Endodermal cell (in vitro differentiated cells): ENCODE data around the gene HACE1. TPM values are rescaled to one million over a fixed set of nuclear protein-coding genes. Genes with fewer than 3 reads are reported as not detected.
"Not testable (repeated sequence)": the region's sequence is repeated elsewhere in the genome, so short reads cannot be mapped to it uniquely, and the experiment has no call there.

Source experiments
- DNase-seq: peaks from one replicate; pipeline ENCODE4 v3.0.0-alpha.2; 2017
- H3K27ac ChIP-seq: 2 replicates; pipeline ENCODE4 v1.5.1; 2013; ENCODE audit warnings: mild to moderate bottlenecking, low read depth, low read length, moderate library complexity
- H3K27me3 ChIP-seq: 2 replicates; pipeline ENCODE4 v1.6.1; 2013; ENCODE audit warnings: mild to moderate bottlenecking, low read length, moderate library complexity; ENCODE audit not compliant: insufficient read depth, control insufficient read depth, poor library complexity, severe bottlenecking
- H3K36me3 ChIP-seq: 2 replicates; pipeline ENCODE4 v1.7.0; 2013; ENCODE audit warnings: mild to moderate bottlenecking, low read length, moderate library complexity; ENCODE audit not compliant: control insufficient read depth, insufficient read depth
- H3K4me1 ChIP-seq: one replicate; pipeline ENCODE4 v1.7.0; 2013; ENCODE audit warnings: low read length; ENCODE audit not compliant: control insufficient read depth, insufficient read depth
- H3K4me3 ChIP-seq: 2 replicates; pipeline ENCODE4 v1.5.1; 2013; ENCODE audit warnings: mild to moderate bottlenecking, low read length, moderate library complexity
- H3K9ac ChIP-seq: 2 replicates; pipeline ENCODE4 v1.6.1; 2013; ENCODE audit warnings: mild to moderate bottlenecking, low read length, moderate library complexity; ENCODE audit not compliant: poor library complexity, severe bottlenecking; ENCODE audit errors: extremely low read depth
- H3K9me3 ChIP-seq: 2 replicates; pipeline ENCODE4 v1.6.1; 2013; ENCODE audit warnings: mild to moderate bottlenecking, low read length, moderate library complexity; ENCODE audit not compliant: control insufficient read depth
- H3K27ac Mint-ChIP-seq: 2 replicates; pipeline ENCODE4 v1.8.0; 2020; ENCODE audit warnings: mixed read lengths
- H3K27me3 Mint-ChIP-seq: 2 replicates; pipeline ENCODE4 v1.8.0; 2021; ENCODE audit warnings: mild to moderate bottlenecking, mixed read lengths; ENCODE audit not compliant: insufficient read depth
- H3K36me3 Mint-ChIP-seq: 2 replicates; pipeline ENCODE4 v1.8.0; 2020; ENCODE audit warnings: low read depth, mixed read lengths
- H3K4me1 Mint-ChIP-seq: 2 replicates; pipeline ENCODE4 v1.8.0; 2020; ENCODE audit warnings: mixed read lengths
- H3K4me3 Mint-ChIP-seq: 2 replicates; pipeline ENCODE4 v1.8.0; 2020; ENCODE audit warnings: mild to moderate bottlenecking, moderate library complexity, mixed read lengths
- H3K9me3 Mint-ChIP-seq: 2 replicates; pipeline ENCODE4 v1.8.0; 2020; ENCODE audit warnings: mild to moderate bottlenecking, mixed read lengths
- WGBS, 2 experiments: methylation state at CpG; one replicate each; pipeline versions ENCODE4 v1.1.5 to v1.1.7; 2013; ENCODE audit warnings: missing lambda C conversion rate in 2 of 2, mixed read lengths in 1 of 2; ENCODE audit not compliant: insufficient coverage in 1 of 2, insufficient read length in 1 of 2; 5-methylcytosine and 5-hydroxymethylcytosine counted together
- total RNA-seq, 2 donors: library from RNA; stranded (reverse); fragmentation: NEBNext Ultra II Directional in 1 of 2; extraction: Animal tissue kit (Norgen Biotek cat#: 25700) in 1 of 2; gene quantifications; 2 replicates in 1 of 2; 3 replicates in 1 of 2; pipeline ENCODE4 v1.2.1, GENCODE V29; 2021
- TF ChIP-seq, protein P1 (sequence below): fragments of 200-600 bp; sonication (generic); conservative IDR thresholded peaks from 2 replicates; pipeline ENCODE4 v1.5.0; 2021; ENCODE audit warnings: antibody characterized with exemption, mild to moderate bottlenecking

HACE1 gene
- total RNA-seq, 2 donors from 2014 or later: 23.7 to 30.1 TPM

DNA sequence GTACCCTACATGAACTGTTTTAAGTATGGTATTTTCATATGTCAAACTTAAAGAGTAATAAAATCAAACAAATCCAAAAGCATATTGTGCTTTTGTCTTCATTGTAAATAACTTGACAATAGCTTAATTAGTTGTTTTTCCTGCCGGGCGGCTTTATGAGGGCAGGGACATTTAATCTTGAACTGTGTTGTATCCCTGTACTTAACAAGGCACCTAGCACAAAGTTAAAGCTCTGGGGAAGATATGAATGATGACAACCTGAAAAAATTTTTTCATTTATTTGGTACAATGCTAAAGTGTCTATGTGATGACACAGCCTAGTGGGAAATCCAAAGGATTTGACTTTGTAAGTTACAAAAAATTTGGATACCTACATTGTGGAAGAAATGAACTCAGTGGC lies 502 bp upstream of the HACE1 start:
- 90 to 91% methylated on average over 2 of the region's 2 CpGs for WGBS, 2 experiments
- no peaks in the 10 kb centered on the region for H3K4me1 ChIP-seq
- H3K27ac ChIP-seq: no peak overlapping the region
- Mint-ChIP-seq H3K4me1 (peaks cover 6% of the 10 kb centered on the region), H3K36me3 (no peaks in the 10 kb centered on the region), H3K27ac (no peak overlapping the region), H3K9me3 (no peaks in the 10 kb centered on the region), H3K4me3 (peak overlapping the region; percentile 90), H3K27me3 (no peaks in the 10 kb centered on the region)
- TF ChIP-seq, protein P1, sequence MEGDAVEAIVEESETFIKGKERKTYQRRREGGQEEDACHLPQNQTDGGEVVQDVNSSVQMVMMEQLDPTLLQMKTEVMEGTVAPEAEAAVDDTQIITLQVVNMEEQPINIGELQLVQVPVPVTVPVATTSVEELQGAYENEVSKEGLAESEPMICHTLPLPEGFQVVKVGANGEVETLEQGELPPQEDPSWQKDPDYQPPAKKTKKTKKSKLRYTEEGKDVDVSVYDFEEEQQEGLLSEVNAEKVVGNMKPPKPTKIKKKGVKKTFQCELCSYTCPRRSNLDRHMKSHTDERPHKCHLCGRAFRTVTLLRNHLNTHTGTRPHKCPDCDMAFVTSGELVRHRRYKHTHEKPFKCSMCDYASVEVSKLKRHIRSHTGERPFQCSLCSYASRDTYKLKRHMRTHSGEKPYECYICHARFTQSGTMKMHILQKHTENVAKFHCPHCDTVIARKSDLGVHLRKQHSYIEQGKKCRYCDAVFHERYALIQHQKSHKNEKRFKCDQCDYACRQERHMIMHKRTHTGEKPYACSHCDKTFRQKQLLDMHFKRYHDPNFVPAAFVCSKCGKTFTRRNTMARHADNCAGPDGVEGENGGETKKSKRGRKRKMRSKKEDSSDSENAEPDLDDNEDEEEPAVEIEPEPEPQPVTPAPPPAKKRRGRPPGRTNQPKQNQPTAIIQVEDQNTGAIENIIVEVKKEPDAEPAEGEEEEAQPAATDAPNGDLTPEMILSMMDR: no peak
- H3K9me3 ChIP-seq: no peaks in the 10 kb centered on the region
- peak overlapping the region; percentile 95 for H3K4me3 ChIP-seq
- no peak overlapping the region for H3K9ac ChIP-seq
- no peak for DNase-seq
- no peaks in the 10 kb centered on the region for H3K27me3 ChIP-seq
- H3K36me3 ChIP-seq: no peaks in the 10 kb centered on the region

DNA sequence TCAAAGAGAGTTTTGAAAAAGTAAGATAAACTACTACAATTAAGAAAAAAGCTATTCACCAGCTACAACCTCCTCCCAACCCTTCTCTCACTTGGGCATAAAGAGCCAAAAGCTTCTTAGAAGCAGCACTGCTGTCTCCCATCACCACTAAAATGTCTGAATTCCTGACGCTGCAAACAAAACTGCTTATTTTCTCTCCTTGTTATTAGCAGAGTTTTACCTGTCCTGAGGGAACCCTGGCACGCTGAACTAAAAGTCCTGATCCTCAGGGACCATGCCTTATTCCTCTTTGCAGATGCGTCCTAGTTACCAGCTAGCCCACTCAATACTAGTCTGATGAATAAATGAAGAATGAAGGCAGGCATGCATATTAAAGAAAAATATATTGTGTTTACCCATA lies 1.1 kb downstream of the HACE1 start:
- H3K9me3 Mint-ChIP-seq: no peaks in the 10 kb centered on the region
- no peak overlapping the region for H3K27ac ChIP-seq
- H3K36me3 ChIP-seq: no peaks in the 10 kb centered on the region
- H3K27me3 ChIP-seq: no peaks in the 10 kb centered on the region
- TF ChIP-seq, protein P1: no peak
- H3K4me1 Mint-ChIP-seq: peaks cover 6% of the 10 kb centered on the region
- H3K9ac ChIP-seq: peak overlapping the region; percentile 71
- peak overlapping the region; percentile 90 for H3K4me3 Mint-ChIP-seq
- H3K9me3 ChIP-seq: no peaks in the 10 kb centered on the region
- peak; percentile 49 for DNase-seq
- H3K27ac Mint-ChIP-seq: peak overlapping the region; percentile 84
- H3K36me3 Mint-ChIP-seq: no peaks in the 10 kb centered on the region
- no peaks in the 10 kb centered on the region for H3K27me3 Mint-ChIP-seq
- peak overlapping the region; percentile 95 for H3K4me3 ChIP-seq
- H3K4me1 ChIP-seq: no peaks in the 10 kb centered on the region
- WGBS, 2 experiments: 14 to 21% methylated on average over 2 to 3 of the region's 3 CpGs

GRCh38 chr6:104855507-104855906 lies 4.2 kb downstream of the HACE1 start:
- H3K9me3 ChIP-seq: no peaks in the 10 kb centered on the region
- no peak overlapping the region for H3K4me3 ChIP-seq
- H3K27ac ChIP-seq: no peak overlapping the region
- Mint-ChIP-seq H3K27ac (no peak overlapping the region), H3K9me3 (no peaks in the 10 kb centered on the region), H3K4me3 (no peak overlapping the region), H3K27me3 (no peaks in the 10 kb centered on the region), H3K36me3 (peaks cover 14% of the 10 kb centered on the region), H3K4me1 (peaks cover 6% of the 10 kb centered on the region)
- H3K4me1 ChIP-seq: no peaks in the 10 kb centered on the region
- 96% methylated on average over 1 of the region's 2 CpGs; no CpG with 5 or more reads in 1 of the 2 experiments for WGBS, 2 experiments
- TF ChIP-seq, protein P1: peak; percentile 37
- H3K27me3 ChIP-seq: no peaks in the 10 kb centered on the region
- H3K9ac ChIP-seq: no peak overlapping the region
- H3K36me3 ChIP-seq: peaks cover 14% of the 10 kb centered on the region
- no peak for DNase-seq

DNA sequence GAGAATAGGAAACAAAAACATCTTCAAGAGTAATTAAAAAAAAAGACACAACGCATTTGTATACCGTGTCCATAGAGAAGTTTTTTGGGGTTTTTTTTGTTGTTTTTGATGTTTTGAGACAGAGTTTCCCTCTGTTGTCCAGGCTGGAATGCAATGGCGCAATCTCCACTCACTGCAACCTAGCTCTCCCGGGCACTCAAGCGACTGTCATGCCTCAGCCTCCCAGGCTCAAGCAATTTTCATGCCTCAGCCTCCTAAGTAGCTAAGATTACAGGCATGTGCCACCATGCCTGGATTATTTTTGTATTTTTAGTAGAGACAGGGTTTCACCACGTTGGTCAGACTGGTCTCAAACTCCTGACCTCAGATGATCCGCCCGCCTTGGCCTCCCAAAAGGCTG lies 12.0 kb downstream of the HACE1 start:
- H3K27ac Mint-ChIP-seq, H3K4me3 ChIP-seq, H3K4me3 Mint-ChIP-seq, H3K4me1 Mint-ChIP-seq, H3K9me3 ChIP-seq, H3K4me1 ChIP-seq, H3K27ac ChIP-seq, H3K9me3 Mint-ChIP-seq, H3K27me3 ChIP-seq, H3K9ac ChIP-seq, H3K27me3 Mint-ChIP-seq, DNase-seq: not testable (repeated sequence)
- H3K36me3 Mint-ChIP-seq: peaks cover 42% of the 10 kb centered on the region
- H3K36me3 ChIP-seq: peaks cover 64% of the 10 kb centered on the region
- WGBS, 2 experiments: 87 to 92% methylated on average over 6 to 8 of the region's 8 CpGs
